Measurements from ENCODE around the gene SMCO3. TPM values are rescaled to one million over a fixed set of nuclear protein-coding genes. Genes with fewer than 3 reads are reported as not detected.

Gene SMCO3
- total RNA-seq, 4 donors from 2014 or later, result not detected

DNA sequence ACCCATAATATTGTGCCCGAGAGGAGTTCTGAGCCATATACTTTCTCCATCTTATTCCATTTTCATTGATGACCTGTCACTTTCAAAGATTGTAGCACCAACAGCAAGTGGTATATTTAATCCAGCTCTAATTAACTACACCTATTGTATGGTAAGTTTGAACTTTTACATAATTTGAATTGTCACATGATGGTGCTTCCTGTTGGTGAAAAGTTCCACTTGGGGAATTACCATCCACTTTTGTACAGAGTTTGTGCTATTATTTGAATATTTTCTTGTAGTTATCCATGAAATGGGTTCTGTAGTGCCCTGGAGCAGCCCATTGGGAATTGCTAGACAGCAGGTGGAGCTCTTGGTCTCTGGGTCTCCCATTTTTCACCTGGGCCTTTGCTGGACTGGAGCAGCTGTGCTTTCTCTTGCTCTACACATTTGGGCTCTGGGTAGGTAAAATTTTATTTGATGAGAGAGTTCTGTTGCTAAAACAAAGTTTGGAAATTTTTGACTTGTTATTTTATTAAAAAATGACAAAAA lies 3.0 kb downstream of the SMCO3 start:
- TF ChIP-seq CTCF (IDR thresholded peaks at IDR 0.05), result peak in 2 of 6 experiments; percentile 14 to 20
- no peak for TF ChIP-seq POLR2A (IDR thresholded peaks at IDR 0.05)
- no peak for DNase-seq
- no peak overlapping the region for H3K27ac ChIP-seq
- no peak overlapping the region for H3K4me3 ChIP-seq
- H3K27me3 ChIP-seq, result no peaks in the 10 kb centered on the region
- no peaks in the 10 kb centered on the region for H3K36me3 ChIP-seq
- H3K4me1 ChIP-seq, result no peaks in the 10 kb centered on the region
- no peaks in the 10 kb centered on the region for H3K9me3 ChIP-seq

DNA sequence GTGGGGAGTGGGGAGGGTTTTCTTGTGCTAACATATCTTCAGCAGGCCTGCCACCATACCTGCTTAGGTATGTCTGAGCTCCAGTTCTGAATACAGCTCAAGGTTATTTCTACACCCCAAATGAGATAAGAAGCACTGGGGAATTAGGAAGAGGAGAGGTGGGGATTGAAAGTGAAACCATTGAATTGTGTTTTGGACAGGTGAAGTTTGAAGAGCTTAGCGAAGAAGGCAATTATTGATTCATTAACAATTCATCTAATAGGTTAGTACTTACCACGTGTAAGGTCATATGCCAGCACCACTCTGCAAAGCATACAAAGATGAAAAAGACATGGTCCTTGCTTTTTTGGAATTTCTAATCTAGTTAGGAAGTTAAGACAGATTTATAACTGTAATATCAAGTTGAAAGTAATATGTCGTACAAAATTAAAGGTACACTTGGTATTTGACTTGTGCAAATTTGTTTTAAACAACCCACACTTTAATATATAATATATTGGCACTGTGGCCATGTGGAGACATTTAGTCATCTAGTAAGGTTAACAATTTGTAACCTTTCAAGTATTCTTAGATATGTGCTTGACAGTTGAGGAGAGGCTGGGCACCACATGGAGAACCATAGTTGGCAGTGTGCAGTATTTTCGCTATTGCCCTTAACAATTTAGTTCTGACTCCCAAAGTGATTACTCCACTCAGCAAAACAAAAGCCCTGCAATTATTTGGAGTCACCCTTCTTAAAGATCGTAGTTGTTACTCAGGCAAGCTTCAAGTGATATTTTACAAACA lies 3.6 kb downstream of the SMCO3 start:
- no peak overlapping the region for H3K27ac ChIP-seq
- no peaks in the 10 kb centered on the region for H3K4me1 ChIP-seq
- H3K36me3 ChIP-seq, result no peaks in the 10 kb centered on the region
- H3K4me3 ChIP-seq, result no peak overlapping the region
- no peaks in the 10 kb centered on the region for H3K27me3 ChIP-seq
- H3K9me3 ChIP-seq, result no peaks in the 10 kb centered on the region
- no peak for DNase-seq
- TF ChIP-seq CTCF (IDR thresholded peaks at IDR 0.05) (no peak), POLR2A (IDR thresholded peaks at IDR 0.05) (no peak)

- H3K4me3 ChIP-seq, result peak overlapping the region; percentile 56 to 92 (median 74)
- no peak for DNase-seq
- H3K4me1 ChIP-seq, result peaks cover 0 to 17% (median 4%) of the 10 kb centered on the region in 4 donors
- H3K27ac ChIP-seq, result peak overlapping the region; percentile 74 to 92 (median 90)
- H3K36me3 ChIP-seq, result peaks cover 0 to 11% (median 0%) of the 10 kb centered on the region in 3 donors
- H3K27me3 ChIP-seq, result no peaks in the 10 kb centered on the region
- TF ChIP-seq CTCF (IDR thresholded peaks at IDR 0.05) (peak in 1 of 6 experiments; percentile 9), POLR2A (IDR thresholded peaks at IDR 0.05) (no peak)
- no peaks in the 10 kb centered on the region for H3K9me3 ChIP-seq
Observed at GRCh38 chr12:14803830-14804160, 10.2 kb downstream of the SMCO3 start.

GRCh38 chr12:14803011-14803829 lies 10.8 kb downstream of the SMCO3 start, which contains the start of the genes C12orf60 and WBP11:
Gene C12orf60, plus strand, starts transcription at chr12:14803670. Its CDS starts 19,266 bp downstream, at chr12:14822936.
Gene WBP11, minus strand, starts transcription at chr12:14803478. Its CDS starts 2,095 bp downstream, at chr12:14801383.
- H3K27ac ChIP-seq, result peak within 1 kb of the TSS; percentile 74 to 92 (median 90)
- TF ChIP-seq CTCF (IDR thresholded peaks at IDR 0.05), result no peak
- peak; percentile 35 to 55 for TF ChIP-seq POLR2A (IDR thresholded peaks at IDR 0.05)
- peaks cover 0 to 16% (median 0%) of the 10 kb centered on the region in 3 donors for H3K36me3 ChIP-seq
- H3K4me3 ChIP-seq, result peak within 1 kb of the TSS; percentile 56 to 92 (median 74)
- no peaks in the 10 kb centered on the region for H3K9me3 ChIP-seq
- H3K27me3 ChIP-seq, result no peaks in the 10 kb centered on the region
- peak; percentile 89 to 98 (median 93) for DNase-seq
- peaks cover 0 to 17% (median 4%) of the 10 kb centered on the region in 4 donors for H3K4me1 ChIP-seq

DNA sequence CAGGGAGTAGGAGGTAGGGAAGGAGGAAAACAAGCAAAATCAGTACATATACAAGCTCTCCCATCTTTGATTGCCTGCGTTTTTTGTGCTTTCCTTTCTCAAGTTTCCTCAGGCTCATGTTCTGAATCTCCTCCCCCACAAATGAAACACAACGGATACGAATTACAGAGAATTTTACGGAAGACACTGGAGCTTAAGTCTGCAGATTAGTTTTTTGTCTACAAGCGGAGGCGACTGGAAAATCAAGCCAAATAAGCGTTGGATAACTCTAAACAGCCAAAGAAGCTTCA lies 11.3 kb downstream of the SMCO3 start:
- no peaks in the 10 kb centered on the region for H3K27me3 ChIP-seq
- peaks cover 0 to 21% (median 0%) of the 10 kb centered on the region in 3 donors for H3K36me3 ChIP-seq

More for the DNA sequence above, 11.3 kb downstream of the SMCO3 start:
- H3K9me3 ChIP-seq, result no peaks in the 10 kb centered on the region
- TF ChIP-seq CTCF (IDR thresholded peaks at IDR 0.05) (no peak), POLR2A (IDR thresholded peaks at IDR 0.05) (no peak)
- H3K4me1 ChIP-seq, result peaks cover 0 to 17% (median 4%) of the 10 kb centered on the region in 4 donors
- H3K4me3 ChIP-seq, result peak overlapping the region; percentile 56 to 92 (median 74)
- DNase-seq, result no peak
- H3K27ac ChIP-seq, result peak overlapping the region; percentile 74 to 92 (median 90)

All from Peyer's patch (tissue), 4 donors.